NT2/D1 (cell line): ENCODE measurements around the gene CACFD1.

Experiments used
- DNase-seq: peaks from one replicate; pipeline ENCODE4 v3.0.0-alpha.2; 2011; ENCODE audit warnings: low read depth, low spot score
- H3K27me3 ChIP-seq: 2 replicates; pipeline ENCODE4 v1.6.0; 2011; ENCODE audit warnings: mild to moderate bottlenecking; ENCODE audit not compliant: insufficient read length, insufficient read depth
- H3K36me3 ChIP-seq: 2 replicates; pipeline ENCODE4 v1.6.1; 2011; ENCODE audit warnings: mild to moderate bottlenecking, low read length, mixed read lengths; ENCODE audit not compliant: insufficient read depth, insufficient read length
- H3K4me1 ChIP-seq: 2 replicates; pipeline ENCODE4 v1.5.1; 2011; ENCODE audit not compliant: insufficient read depth, insufficient read length
- H3K4me3 ChIP-seq: 2 replicates; pipeline ENCODE4 v1.5.1; 2011; ENCODE audit warnings: low read depth; ENCODE audit not compliant: insufficient read length
- H3K9ac ChIP-seq: 2 replicates; pipeline ENCODE4 v1.6.0; 2011; ENCODE audit warnings: low read depth; ENCODE audit not compliant: insufficient read length
- H3K9me3 ChIP-seq: 2 replicates; pipeline ENCODE4 v1.5.1; 2011; ENCODE audit warnings: mild to moderate bottlenecking, low read length; ENCODE audit not compliant: insufficient read depth
- SUZ12 ChIP-seq: IDR thresholded peaks from 2 replicates; pipeline ENCODE4 v1.6.1; 2011; ENCODE audit not compliant: insufficient read length, insufficient read depth; ENCODE audit errors: extremely low read depth
- YY1 ChIP-seq: IDR thresholded peaks from 2 replicates; pipeline ENCODE4 v1.6.1; 2011; ENCODE audit not compliant: insufficient read length, insufficient read depth
- ZNF274 ChIP-seq: IDR thresholded peaks from 2 replicates; pipeline ENCODE4 v1.6.1; 2011; ENCODE audit warnings: mild to moderate bottlenecking, low read depth, low read length

Gene CACFD1

DNA sequence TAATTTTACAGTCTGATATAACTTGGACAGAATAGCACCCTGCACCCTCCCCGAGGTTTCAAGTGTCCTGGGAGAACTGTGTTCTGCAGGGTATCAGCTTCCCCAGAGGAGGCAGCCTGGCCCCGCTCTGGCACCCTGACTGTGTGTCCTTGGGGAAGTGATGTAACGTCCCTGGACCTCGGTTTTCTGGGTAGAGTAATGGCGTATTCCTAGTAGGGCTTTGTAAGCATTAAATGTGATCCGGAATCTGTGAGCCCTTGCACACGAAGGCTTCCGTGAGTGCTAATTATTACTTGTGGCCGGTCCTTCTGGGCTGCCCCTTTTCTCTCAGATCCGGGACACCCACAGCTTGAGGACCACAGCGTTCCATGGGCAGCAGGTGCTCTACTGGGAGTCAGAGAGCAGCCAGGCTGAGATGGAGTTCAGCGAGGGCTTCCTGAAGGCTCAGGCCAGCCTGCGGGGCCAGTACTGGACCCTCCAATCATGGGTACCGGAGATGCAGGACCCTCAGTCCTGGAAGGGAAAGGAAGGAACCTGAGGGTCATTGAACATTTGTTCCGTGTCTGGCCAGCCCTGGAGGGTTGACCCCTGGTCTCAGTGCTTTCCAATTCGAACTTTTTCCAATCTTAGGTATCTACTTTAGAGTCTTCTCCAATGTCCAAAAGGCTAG is 1.0 kb upstream of the CACFD1 start:
- H3K27me3 ChIP-seq: no peaks in the 10 kb centered on the region
- peaks cover 24% of the 10 kb centered on the region for H3K4me1 ChIP-seq
- no peaks in the 10 kb centered on the region for H3K9me3 ChIP-seq
- peak overlapping the region; percentile 16 for H3K4me3 ChIP-seq
- TF ChIP-seq ZNF274: no peak
- no peak for TF ChIP-seq SUZ12
- TF ChIP-seq YY1: no peak
- DNase-seq: no peak
- peaks cover 15% of the 10 kb centered on the region for H3K36me3 ChIP-seq
- no peak overlapping the region for H3K9ac ChIP-seq

- H3K9me3 ChIP-seq: no peaks in the 10 kb centered on the region
- peaks cover 24% of the 10 kb centered on the region for H3K4me1 ChIP-seq
- peak overlapping the region; percentile 73 for H3K4me3 ChIP-seq
- no peak for TF ChIP-seq ZNF274
- TF ChIP-seq SUZ12: no peak
- TF ChIP-seq YY1: no peak
- no peak for DNase-seq
- no peaks in the 10 kb centered on the region for H3K27me3 ChIP-seq
- H3K36me3 ChIP-seq: peaks cover 18% of the 10 kb centered on the region
- peak overlapping the region; percentile 86 for H3K9ac ChIP-seq
Measured at GRCh38 chr9:133460405-133461175, 812 bp downstream of the CACFD1 start.

DNA sequence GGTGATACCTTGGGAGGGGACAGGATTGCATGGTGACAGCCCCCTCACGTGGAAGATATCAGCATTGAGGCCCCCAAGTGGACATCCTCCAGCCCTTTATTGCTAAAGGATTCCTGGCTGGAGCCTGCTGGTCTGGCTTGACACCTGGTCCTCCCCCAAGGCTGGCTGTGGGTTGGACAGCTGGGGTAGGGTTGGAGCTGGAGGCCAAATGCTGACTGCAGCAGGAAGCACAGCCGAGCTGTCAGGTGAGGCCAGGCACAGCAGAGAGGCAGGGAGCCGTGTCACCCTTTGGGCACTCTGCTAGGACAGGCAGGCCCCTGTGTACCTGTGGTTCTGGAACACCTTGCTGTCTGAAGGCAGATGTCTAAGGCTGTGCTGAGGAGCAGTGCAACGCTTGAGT is 2.2 kb downstream of the CACFD1 start:
- no peaks in the 10 kb centered on the region for H3K9me3 ChIP-seq
- H3K36me3 ChIP-seq: peaks cover 8% of the 10 kb centered on the region
- no peak for TF ChIP-seq YY1
- no peak for TF ChIP-seq SUZ12
- no peak for TF ChIP-seq ZNF274
- H3K4me1 ChIP-seq: peaks cover 20% of the 10 kb centered on the region
- no peak for DNase-seq
- H3K27me3 ChIP-seq: no peaks in the 10 kb centered on the region
- peak overlapping the region; percentile 12 for H3K9ac ChIP-seq
- H3K4me3 ChIP-seq: no peak overlapping the region

GRCh38 chr9:133463234-133463863 is 3.6 kb downstream of the CACFD1 start:
- H3K4me1 ChIP-seq: peaks cover 15% of the 10 kb centered on the region
- H3K27me3 ChIP-seq: no peaks in the 10 kb centered on the region
- H3K4me3 ChIP-seq: no peak overlapping the region
- DNase-seq: no peak
- TF ChIP-seq YY1: no peak
- TF ChIP-seq ZNF274: no peak
- no peak for TF ChIP-seq SUZ12
- H3K9ac ChIP-seq: no peak overlapping the region
- peaks cover 8% of the 10 kb centered on the region for H3K36me3 ChIP-seq
- H3K9me3 ChIP-seq: no peaks in the 10 kb centered on the region

DNA sequence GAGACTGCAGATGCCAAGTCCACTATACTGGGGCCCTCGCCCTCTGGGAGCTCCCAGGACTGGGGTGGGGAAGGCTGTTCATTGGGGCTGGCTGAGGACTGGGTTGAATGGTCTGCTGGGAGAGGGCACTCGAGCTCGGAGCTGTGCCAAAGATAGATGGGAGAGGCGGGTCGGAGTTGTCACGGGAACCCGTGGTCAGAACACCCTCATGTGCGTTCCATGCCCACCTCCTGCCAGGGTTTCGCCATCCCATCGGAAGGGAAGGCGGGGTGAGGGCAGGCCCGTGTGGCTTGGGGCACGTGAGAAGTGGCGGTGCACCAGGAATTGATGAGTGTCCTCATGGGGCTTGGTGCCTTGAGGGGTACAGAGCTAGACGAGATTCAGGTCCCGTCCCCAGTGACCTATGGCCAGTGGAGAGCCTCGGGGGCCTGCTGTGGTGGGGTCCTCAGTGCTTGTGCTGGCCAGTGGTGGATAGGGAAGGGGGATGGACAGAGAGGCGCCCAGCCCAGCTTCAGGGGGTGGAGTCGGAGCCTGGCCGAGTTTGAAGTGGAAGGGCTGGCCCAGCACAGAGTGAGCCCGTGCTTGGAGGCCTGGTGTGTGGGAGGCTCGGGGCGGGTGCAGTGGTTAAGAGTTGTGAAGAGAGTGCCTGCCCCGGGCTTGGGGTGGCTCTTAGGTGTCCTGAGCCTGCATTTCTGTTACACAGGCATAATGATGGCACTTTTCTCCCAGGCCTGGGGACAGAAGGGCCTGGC is 4.3 kb downstream of the CACFD1 start:
- no peak overlapping the region for H3K9ac ChIP-seq
- H3K4me1 ChIP-seq: peaks cover 17% of the 10 kb centered on the region
- no peaks in the 10 kb centered on the region for H3K27me3 ChIP-seq
- no peak for DNase-seq
- no peaks in the 10 kb centered on the region for H3K9me3 ChIP-seq
- H3K4me3 ChIP-seq: no peak overlapping the region
- H3K36me3 ChIP-seq: peaks cover 8% of the 10 kb centered on the region
- TF ChIP-seq YY1 (no peak), ZNF274 (no peak), SUZ12 (no peak)

- no peak for DNase-seq
- TF ChIP-seq SUZ12 (no peak), YY1 (no peak), ZNF274 (no peak)
- H3K4me3 ChIP-seq: no peak overlapping the region
- H3K9me3 ChIP-seq: no peaks in the 10 kb centered on the region
- peaks cover 8% of the 10 kb centered on the region for H3K36me3 ChIP-seq
- peaks cover 17% of the 10 kb centered on the region for H3K4me1 ChIP-seq
- H3K9ac ChIP-seq: no peak overlapping the region
- no peaks in the 10 kb centered on the region for H3K27me3 ChIP-seq
Measured at GRCh38 chr9:133464638-133465037, 4.9 kb downstream of the CACFD1 start.
